Ishikawa (cell line): ENCODE results near the gene ANKRD13D.

Experiments used
- CEBPB ChIP-seq: IDR thresholded peaks from 2 replicates; pipeline ENCODE4 v1.6.1; 2012
- CREB1 ChIP-seq: IDR thresholded peaks from 2 replicates; pipeline ENCODE4 v1.6.1; 2012; ENCODE audit warnings: low read depth
- EGR1 ChIP-seq: IDR thresholded peaks from 2 replicates; pipeline ENCODE4 v1.6.1; 2012
- EP300 ChIP-seq: IDR thresholded peaks from 2 replicates; pipeline ENCODE4 v1.6.1; 2012; ENCODE audit warnings: borderline replicate concordance
- FOXM1 ChIP-seq: IDR thresholded peaks from 2 replicates; pipeline ENCODE4 v1.6.1; 2012; ENCODE audit warnings: low read depth, borderline replicate concordance
- NFIC ChIP-seq: IDR thresholded peaks from 2 replicates; pipeline ENCODE4 v1.6.1; 2012
- RAD21 ChIP-seq: IDR thresholded peaks from 2 replicates; pipeline ENCODE4 v1.6.1; 2012; ENCODE audit warnings: low read depth
- TAF1 ChIP-seq: IDR thresholded peaks from 2 replicates; pipeline ENCODE4 v1.6.1; 2012; ENCODE audit warnings: low read depth, mild to moderate bottlenecking
- TCF12 ChIP-seq: IDR thresholded peaks from 2 replicates; pipeline ENCODE4 v1.6.1; 2012; ENCODE audit warnings: low read depth
- TEAD4 ChIP-seq: IDR thresholded peaks from 2 replicates; pipeline ENCODE4 v1.6.1; 2012
- YY1 ChIP-seq: IDR thresholded peaks from 2 replicates; pipeline ENCODE4 v1.6.1; 2012; ENCODE audit warnings: low read depth
- ZBTB7A ChIP-seq: IDR thresholded peaks from 2 replicates; pipeline ENCODE4 v1.6.1; 2012; ENCODE audit warnings: low read depth
- TF ChIP-seq, protein P1 (sequence below): IDR thresholded peaks from 2 replicates; pipeline ENCODE4 v1.6.1; 2012
- TF ChIP-seq, protein P2 (sequence below): IDR thresholded peaks from 2 replicates; pipeline ENCODE4 v1.6.1; 2012
- TF ChIP-seq, protein P3 (sequence below): IDR thresholded peaks from 2 replicates; pipeline ENCODE4 v1.6.1; 2012; ENCODE audit warnings: low read depth, mild to moderate bottlenecking

Gene ANKRD13D

DNA sequence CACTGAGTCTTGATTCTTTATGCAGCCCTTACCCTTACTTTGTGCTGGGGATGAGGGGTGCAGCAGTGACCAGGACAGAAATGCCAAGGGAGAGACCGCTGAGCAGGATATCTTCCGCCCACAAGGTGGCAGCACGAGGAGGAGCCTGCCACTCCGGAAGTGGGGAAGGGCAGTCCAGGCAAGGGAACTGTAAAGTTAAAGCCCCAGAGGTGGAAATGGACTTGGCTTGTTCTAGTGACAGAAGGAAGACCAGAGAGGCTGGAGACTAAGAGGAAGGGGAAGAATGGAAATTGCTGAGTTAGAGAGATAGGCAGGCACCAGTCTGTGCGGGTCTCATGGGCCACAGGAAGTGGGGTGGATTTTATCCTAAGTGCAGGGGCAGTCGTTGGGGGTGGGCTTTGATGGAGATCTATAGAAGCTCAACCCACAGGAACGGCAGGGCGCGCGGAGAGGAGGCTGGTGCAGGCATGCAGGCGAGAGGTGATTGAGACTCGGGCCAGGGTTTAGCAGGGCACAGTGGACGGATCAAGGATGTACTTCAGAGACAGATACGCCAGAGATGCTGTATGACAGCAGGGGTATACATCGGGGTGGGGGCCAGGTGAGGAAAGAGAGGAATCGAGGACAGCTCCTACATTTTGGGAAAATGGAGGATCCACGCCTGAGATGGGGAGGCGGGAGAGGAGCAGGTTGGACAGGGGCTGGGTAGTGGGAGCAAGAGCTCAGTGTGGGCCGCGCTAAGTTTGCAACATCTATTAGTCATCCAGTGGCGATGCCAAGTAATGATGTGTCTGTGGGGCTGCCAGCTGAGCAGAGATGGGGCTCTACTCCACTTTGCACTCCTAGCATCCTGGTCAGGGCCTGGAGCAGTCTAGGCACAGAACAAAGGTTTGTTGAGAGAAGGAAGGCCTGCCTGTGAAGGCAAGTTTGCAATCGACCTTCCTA is 26.1 kb upstream of the ANKRD13D start:
- TF ChIP-seq, protein P1, sequence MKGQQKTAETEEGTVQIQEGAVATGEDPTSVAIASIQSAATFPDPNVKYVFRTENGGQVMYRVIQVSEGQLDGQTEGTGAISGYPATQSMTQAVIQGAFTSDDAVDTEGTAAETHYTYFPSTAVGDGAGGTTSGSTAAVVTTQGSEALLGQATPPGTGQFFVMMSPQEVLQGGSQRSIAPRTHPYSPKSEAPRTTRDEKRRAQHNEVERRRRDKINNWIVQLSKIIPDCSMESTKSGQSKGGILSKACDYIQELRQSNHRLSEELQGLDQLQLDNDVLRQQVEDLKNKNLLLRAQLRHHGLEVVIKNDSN, result no peak
- TF ChIP-seq, protein P2, sequence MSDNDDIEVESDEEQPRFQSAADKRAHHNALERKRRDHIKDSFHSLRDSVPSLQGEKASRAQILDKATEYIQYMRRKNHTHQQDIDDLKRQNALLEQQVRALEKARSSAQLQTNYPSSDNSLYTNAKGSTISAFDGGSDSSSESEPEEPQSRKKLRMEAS, result peak; percentile 46
- TF ChIP-seq TEAD4 (peak; percentile 64), NFIC (no peak), RAD21 (peak; percentile 74)

DNA sequence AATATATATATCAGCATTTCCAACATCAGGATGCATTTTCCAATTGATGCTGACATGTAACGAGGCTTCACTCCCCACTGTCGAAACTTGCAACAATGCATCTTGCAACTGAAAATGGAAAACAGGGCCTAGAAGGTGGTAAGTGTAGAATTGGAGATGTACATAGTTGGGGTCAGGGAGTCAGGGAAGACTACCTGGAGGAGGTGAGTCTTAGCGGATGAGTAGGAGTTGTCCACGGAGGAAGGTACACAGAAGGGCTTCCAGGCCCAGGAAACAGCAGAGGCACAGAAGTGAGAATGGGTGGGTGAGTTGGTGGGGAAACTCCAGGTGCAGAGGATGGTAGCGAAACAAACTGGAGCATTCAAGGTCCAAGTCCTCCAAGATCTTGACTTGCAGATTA is 24.8 kb upstream of the ANKRD13D start:
- TF ChIP-seq FOXM1 (no peak), CEBPB (no peak), EP300 (no peak), RAD21 (no peak), TCF12 (no peak), YY1 (no peak), TAF1 (no peak), EGR1 (no peak), NFIC (no peak)
- TF ChIP-seq, protein P1, result no peak
- TF ChIP-seq, protein P3, sequence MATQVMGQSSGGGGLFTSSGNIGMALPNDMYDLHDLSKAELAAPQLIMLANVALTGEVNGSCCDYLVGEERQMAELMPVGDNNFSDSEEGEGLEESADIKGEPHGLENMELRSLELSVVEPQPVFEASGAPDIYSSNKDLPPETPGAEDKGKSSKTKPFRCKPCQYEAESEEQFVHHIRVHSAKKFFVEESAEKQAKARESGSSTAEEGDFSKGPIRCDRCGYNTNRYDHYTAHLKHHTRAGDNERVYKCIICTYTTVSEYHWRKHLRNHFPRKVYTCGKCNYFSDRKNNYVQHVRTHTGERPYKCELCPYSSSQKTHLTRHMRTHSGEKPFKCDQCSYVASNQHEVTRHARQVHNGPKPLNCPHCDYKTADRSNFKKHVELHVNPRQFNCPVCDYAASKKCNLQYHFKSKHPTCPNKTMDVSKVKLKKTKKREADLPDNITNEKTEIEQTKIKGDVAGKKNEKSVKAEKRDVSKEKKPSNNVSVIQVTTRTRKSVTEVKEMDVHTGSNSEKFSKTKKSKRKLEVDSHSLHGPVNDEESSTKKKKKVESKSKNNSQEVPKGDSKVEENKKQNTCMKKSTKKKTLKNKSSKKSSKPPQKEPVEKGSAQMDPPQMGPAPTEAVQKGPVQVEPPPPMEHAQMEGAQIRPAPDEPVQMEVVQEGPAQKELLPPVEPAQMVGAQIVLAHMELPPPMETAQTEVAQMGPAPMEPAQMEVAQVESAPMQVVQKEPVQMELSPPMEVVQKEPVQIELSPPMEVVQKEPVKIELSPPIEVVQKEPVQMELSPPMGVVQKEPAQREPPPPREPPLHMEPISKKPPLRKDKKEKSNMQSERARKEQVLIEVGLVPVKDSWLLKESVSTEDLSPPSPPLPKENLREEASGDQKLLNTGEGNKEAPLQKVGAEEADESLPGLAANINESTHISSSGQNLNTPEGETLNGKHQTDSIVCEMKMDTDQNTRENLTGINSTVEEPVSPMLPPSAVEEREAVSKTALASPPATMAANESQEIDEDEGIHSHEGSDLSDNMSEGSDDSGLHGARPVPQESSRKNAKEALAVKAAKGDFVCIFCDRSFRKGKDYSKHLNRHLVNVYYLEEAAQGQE, result no peak
- TF ChIP-seq, protein P2, result no peak

DNA sequence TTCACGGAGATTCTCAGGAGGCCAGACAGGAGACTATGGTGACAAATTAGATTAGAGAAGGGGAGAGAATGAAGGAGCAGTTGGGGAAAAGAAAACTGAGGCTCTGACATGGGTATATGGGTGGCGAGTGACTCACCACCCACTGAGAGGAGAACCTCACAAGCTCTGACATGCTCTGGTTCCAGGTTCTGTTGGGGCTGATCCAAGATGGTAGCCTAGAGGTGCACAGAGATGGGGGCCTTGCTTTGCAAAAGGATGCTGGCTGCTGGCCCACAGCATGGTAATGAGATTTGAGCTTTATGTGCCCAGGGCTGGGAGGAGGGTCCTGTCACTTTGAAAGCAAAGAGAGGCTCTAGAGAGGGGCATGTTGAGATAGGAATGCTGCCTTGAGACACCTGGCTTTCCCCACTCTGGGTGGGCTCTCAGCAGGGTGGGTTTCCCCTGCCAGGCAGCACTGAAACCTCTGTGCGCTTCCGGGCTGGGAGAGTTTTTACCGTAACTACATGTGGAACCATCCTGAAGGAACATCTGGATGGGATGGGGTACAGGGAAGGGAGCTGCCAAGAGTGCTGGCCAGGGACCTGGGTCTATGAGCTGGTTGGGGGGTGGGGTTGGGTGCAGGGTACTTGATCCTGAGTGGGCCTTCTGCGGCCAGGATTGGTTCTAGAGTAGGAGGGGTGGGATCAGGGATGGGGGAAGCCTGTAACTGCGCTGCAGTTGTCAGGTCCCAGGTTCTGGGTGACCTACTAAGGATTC is 24.0 kb upstream of the ANKRD13D start:
- TF ChIP-seq EGR1 (no peak), TEAD4 (no peak), CREB1 (no peak), TAF1 (no peak), NFIC (no peak), FOXM1 (no peak)
- TF ChIP-seq, protein P1, result no peak
- TF ChIP-seq, protein P3, result no peak

DNA sequence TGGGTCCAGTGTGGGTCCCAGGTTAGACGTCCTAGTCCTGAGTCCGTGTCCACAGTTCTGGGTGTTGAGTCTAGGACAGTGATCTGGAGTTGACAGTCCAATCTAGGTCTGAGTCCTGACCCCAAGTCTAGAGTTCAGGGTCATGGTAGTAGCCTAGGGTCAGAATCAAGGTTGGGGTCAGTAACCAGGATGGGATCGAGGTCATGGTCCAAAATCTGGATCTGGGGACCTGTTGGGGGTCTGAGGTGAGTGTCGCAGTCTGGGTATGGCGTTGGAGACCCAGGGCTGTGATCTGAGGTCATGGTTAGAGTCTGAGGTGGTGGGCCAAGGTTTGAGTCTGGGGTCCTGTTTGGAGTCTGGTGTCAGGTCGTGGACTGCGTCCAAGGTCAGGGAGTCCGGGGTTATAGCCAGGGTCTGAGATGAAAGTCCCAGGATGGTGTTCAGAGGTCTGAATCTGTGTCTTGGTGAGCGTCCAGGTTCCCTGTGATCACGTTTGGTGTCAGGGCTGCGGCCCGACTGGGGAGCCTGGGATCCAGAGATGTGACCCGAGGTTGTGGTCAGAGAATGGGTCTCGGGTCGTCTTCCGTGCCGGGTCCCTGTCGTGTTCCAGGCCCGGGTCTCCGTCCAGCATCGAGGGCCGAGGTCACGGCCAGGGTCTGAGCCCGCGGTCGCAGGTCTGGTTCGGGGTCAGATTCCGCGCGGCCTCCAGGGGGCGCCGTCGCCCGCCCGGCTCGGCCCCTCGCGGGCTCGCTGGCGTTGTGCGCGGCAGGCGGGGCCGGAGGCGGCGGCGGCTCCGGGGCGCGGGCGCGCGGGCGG is 23.3 kb upstream of the ANKRD13D start:
- TF ChIP-seq EGR1 (no peak), ZBTB7A (peak; percentile 93), TCF12 (no peak), CEBPB (no peak), FOXM1 (no peak), RAD21 (peak; percentile 72), YY1 (no peak)
